OCI-LY3 (cell line): ENCODE measurements around the gene BCL11B.

Experiments
- EZH2phosphoT487 ChIP-seq: fragments of 200-600 bp; shearing (Covaris generic); IDR thresholded peaks from 2 replicates; pipeline ENCODE4 v1.6.1; 2018; ENCODE audit warnings: antibody characterized with exemption, mixed run types, low read depth
- TF ChIP-seq, protein P1 (sequence below): fragments of 200-600, 300-600 bp; sonication (generic); IDR thresholded peaks from 2 replicates; pipeline ENCODE4 v1.5.1; 2014; ENCODE audit warnings: antibody characterized with exemption, low read length, low read depth

DNA sequence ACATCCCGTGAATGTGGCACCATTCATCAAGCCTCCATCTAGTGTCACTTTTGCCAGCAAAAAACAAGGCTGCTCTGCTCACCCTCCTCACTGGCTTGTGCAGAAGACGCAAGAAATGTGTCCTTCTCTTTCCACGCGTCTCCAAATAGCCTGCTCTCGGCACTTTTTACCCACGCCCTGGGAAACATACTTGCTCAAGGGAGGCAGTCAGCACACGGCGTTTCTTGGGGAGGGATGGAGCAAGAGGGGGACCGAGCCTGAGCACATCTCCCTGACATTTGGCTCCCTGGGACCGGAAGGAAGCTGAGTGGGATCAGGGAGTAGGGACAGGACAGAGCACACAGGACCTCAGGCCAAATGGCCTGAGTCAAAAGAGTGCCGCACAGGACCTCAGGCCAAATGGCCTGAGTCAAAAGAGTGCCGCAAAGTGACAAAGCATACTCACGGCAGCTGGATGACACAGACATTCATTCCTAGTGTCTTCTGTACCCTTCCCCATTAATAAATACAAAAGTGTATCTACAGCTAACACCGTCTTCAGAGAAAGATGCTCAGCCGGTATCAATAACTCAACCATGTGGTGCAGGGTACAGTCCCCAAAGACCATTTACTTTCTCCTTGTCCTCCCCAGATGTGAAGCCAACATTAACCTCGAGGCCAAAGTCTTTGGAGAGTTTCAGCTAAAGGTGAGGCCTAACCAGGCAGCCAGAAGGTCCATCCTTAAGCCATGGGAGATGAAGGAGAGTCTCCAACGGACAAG lies 7.1 kb downstream of the BCL11B start:
- no peak for TF ChIP-seq EZH2phosphoT487
- TF ChIP-seq, protein P1, sequence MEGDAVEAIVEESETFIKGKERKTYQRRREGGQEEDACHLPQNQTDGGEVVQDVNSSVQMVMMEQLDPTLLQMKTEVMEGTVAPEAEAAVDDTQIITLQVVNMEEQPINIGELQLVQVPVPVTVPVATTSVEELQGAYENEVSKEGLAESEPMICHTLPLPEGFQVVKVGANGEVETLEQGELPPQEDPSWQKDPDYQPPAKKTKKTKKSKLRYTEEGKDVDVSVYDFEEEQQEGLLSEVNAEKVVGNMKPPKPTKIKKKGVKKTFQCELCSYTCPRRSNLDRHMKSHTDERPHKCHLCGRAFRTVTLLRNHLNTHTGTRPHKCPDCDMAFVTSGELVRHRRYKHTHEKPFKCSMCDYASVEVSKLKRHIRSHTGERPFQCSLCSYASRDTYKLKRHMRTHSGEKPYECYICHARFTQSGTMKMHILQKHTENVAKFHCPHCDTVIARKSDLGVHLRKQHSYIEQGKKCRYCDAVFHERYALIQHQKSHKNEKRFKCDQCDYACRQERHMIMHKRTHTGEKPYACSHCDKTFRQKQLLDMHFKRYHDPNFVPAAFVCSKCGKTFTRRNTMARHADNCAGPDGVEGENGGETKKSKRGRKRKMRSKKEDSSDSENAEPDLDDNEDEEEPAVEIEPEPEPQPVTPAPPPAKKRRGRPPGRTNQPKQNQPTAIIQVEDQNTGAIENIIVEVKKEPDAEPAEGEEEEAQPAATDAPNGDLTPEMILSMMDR = no peak
